SK-N-SH (cell line): ENCODE data around the gene ADGRA1. TPM values are rescaled to one million over a fixed set of nuclear protein-coding genes. Genes with fewer than 3 reads are reported as not detected.

Experiments used
- CTCF ChIA-PET: fragments of 300-600, 350-600 bp; formaldehyde crosslinking; extraction: SDS; loops from one replicate; lab custom pipeline; 2021; lab: Yijun Ruan, JAX
- POLR2A ChIA-PET: fragments of 350-600 bp; sonication (Branson Sonifier 250); formaldehyde crosslinking; extraction: SDS; loops from one replicate; lab custom pipeline; 2020; ENCODE audit warnings: antibody characterized with exemption, inconsistent platforms; lab: Yijun Ruan, JAX
- DNase-seq: peaks from one replicate; pipeline ENCODE4 v3.0.0; 2012
- H2AFZ ChIP-seq: fragments of 200-600 bp; sonication (generic); 2 replicates; pipeline ENCODE4 v1.8.1; 2016; ENCODE audit warnings: antibody characterized with exemption, mild to moderate bottlenecking, low read depth
- H3F3A ChIP-seq: fragments of 200-600 bp; sonication (generic); replicated peaks from 2 replicates; pipeline ENCODE3; 2016; ENCODE audit warnings: antibody characterized with exemption, mild to moderate bottlenecking; ENCODE audit not compliant: insufficient read depth
- H3K27ac ChIP-seq, 2 experiments: fragments of 200-500 bp in 1 of 2; fragments of 200-600 bp in 1 of 2; sonication (Bioruptor generic) in 1 of 2; sonication (generic), shearing (Covaris generic) in 1 of 2; 2 replicates each; pipeline versions ENCODE4 v1.5.1 to v1.6.1; 2014 to 2016; ENCODE audit warnings: low read depth in 2 of 2, inconsistent platforms in 1 of 2, low read length in 1 of 2, mild to moderate bottlenecking in 1 of 2, mixed read lengths in 1 of 2
- H3K27me3 ChIP-seq: fragments of 200-600 bp; sonication (generic), shearing (Covaris generic); 2 replicates; pipeline ENCODE4 v1.6.1; 2016; ENCODE audit warnings: mixed run types; ENCODE audit not compliant: insufficient read depth
- H3K36me3 ChIP-seq, 2 experiments: fragments of 200-500 bp in 1 of 2; fragments of 200-600 bp in 1 of 2; sonication (Bioruptor generic) in 1 of 2; sonication (generic) in 1 of 2; replicated peaks in 1 of 2; 2 replicates each; pipeline versions ENCODE3 to v1.5.1; 2014 to 2016; ENCODE audit warnings: low read length in 1 of 2, mild to moderate bottlenecking in 1 of 2; ENCODE audit not compliant: insufficient read depth in 2 of 2, control insufficient read depth in 1 of 2
- H3K4me1 ChIP-seq, 2 experiments: fragments of 200-500 bp in 1 of 2; fragments of 200-600 bp in 1 of 2; sonication (Bioruptor generic) in 1 of 2; sonication (generic), shearing (Covaris generic) in 1 of 2; 2 replicates each; pipeline versions ENCODE4 v1.5.1 to v1.6.1; 2014 to 2016; ENCODE audit warnings: low read depth in 1 of 2, low read length in 1 of 2, mixed run types in 1 of 2; ENCODE audit not compliant: insufficient read depth in 2 of 2, control insufficient read depth in 1 of 2
- H3K4me2 ChIP-seq: fragments of 200-600 bp; sonication (generic), shearing (Covaris generic); 2 replicates; pipeline ENCODE4 v1.6.1; 2017; ENCODE audit warnings: mixed run types
- H3K4me3 ChIP-seq, 2 experiments: fragments of 200-500 bp in 1 of 2; fragments of 200-600 bp in 1 of 2; sonication (Bioruptor generic) in 1 of 2; sonication (generic), shearing (Covaris generic) in 1 of 2; 2 replicates each; pipeline versions ENCODE4 v1.5.1 to v1.8.1; 2014 to 2016; ENCODE audit warnings: low read depth in 2 of 2, inconsistent platforms in 1 of 2, low read length in 1 of 2, mild to moderate bottlenecking in 1 of 2, mixed read lengths in 1 of 2, moderate library complexity in 1 of 2
- H3K79me2 ChIP-seq: fragments of 200-600 bp; sonication (generic); 2 replicates; pipeline ENCODE4 v1.8.1; 2017; ENCODE audit warnings: mild to moderate bottlenecking; ENCODE audit not compliant: insufficient read depth
- H3K9ac ChIP-seq: fragments of 200-600 bp; sonication (generic); 2 replicates; pipeline ENCODE4 v1.6.1; 2017; ENCODE audit warnings: mixed run types
- H3K9me2 ChIP-seq: fragments of 200-600 bp; sonication (generic); 2 replicates; pipeline ENCODE4 v1.6.1; 2017; ENCODE audit warnings: mixed run types
- H3K9me3 ChIP-seq: fragments of 200-600 bp; sonication (generic); 2 replicates; pipeline ENCODE4 v1.6.1; 2017; ENCODE audit warnings: mixed run types, mild to moderate bottlenecking, moderate library complexity
- H4K20me1 ChIP-seq: fragments of 200-600 bp; sonication (generic); 2 replicates; pipeline ENCODE4 v1.6.1; 2017; ENCODE audit warnings: mild to moderate bottlenecking, mixed run types; ENCODE audit not compliant: insufficient read depth
- CTCF ChIP-seq: fragments of 200-600 bp; sonication (generic); IDR thresholded peaks from 2 replicates; pipeline ENCODE4 v1.6.1; 2017; ENCODE audit warnings: antibody characterized with exemption, mild to moderate bottlenecking, moderate library complexity
- ELF1 ChIP-seq: IDR thresholded peaks from 2 replicates; pipeline ENCODE4 v1.4.0; 2012
- MEF2A ChIP-seq: IDR thresholded peaks from 2 replicates; pipeline ENCODE4 v1.4.0; 2012; ENCODE audit warnings: low read depth, borderline replicate concordance
- MXI1 ChIP-seq: IDR thresholded peaks from 2 replicates; pipeline ENCODE4 v1.6.1; 2012; ENCODE audit warnings: mild to moderate bottlenecking, low read depth, low read length, improper control_type of control experiment
- NFIC ChIP-seq: IDR thresholded peaks from 2 replicates; pipeline ENCODE4 v1.4.0; 2012; ENCODE audit warnings: borderline replicate concordance
- NRF1 ChIP-seq: IDR thresholded peaks from 2 replicates; pipeline ENCODE4 v1.6.1; 2012; ENCODE audit warnings: low read depth, mild to moderate bottlenecking, low read length
- RAD21 ChIP-seq: IDR thresholded peaks from 2 replicates; pipeline ENCODE4 v1.6.1; 2012; ENCODE audit warnings: mild to moderate bottlenecking, low read length
- RCOR1 ChIP-seq: fragments of 150-350 bp; IDR thresholded peaks from 2 replicates; pipeline ENCODE4 v1.6.1; 2017; ENCODE audit warnings: antibody characterized with exemption, low read length
- REST ChIP-seq: IDR thresholded peaks from 2 replicates; pipeline ENCODE4 v1.6.1; 2012; ENCODE audit warnings: mild to moderate bottlenecking, low read depth, low read length, moderate library complexity
- RXRA ChIP-seq: IDR thresholded peaks from 2 replicates; pipeline ENCODE4 v1.4.0; 2012; ENCODE audit warnings: low read depth, mild to moderate bottlenecking, borderline replicate concordance
- ZBTB33 ChIP-seq: IDR thresholded peaks from 2 replicates; pipeline ENCODE4 v1.4.0; 2012; ENCODE audit warnings: low read depth, borderline replicate concordance
- WGBS: methylation state at CpG from one replicate; pipeline ENCODE4 v1.1.6; 2017; ENCODE audit warnings: low lambda C conversion rate; 5-methylcytosine and 5-hydroxymethylcytosine counted together
- polyA plus RNA-seq, 3 experiments: library from polyadenylated mRNA; depleted of rRNA; stranded (reverse); fragments of >200 nt; gene quantifications; 2 replicates each; pipeline ENCODE4 v1.2.3, GENCODE V29; 2012

Gene ADGRA1
- polyA plus RNA-seq, 1 of the 3 experiments (the other 2 are of a cell fraction), result not detected

- H3K9me3 ChIP-seq, result no peaks in the 10 kb centered on the region
- H3K4me3 ChIP-seq, result no peak overlapping the region
- H3K36me3 ChIP-seq, result no peaks in the 10 kb centered on the region
- H3K27ac ChIP-seq, result no peak overlapping the region
- H3K27me3 ChIP-seq, result peaks cover 6% of the 10 kb centered on the region; the same call in 1 of the 2 replicates
- no peak for DNase-seq
- H3K9ac ChIP-seq, result no peak overlapping the region
- H3K9me2 ChIP-seq, result no peaks in the 10 kb centered on the region
- TF ChIP-seq MEF2A, result no peak
- TF ChIP-seq CTCF, result no peak
- no peak for TF ChIP-seq REST
- no peak for TF ChIP-seq ZBTB33
- no peak for TF ChIP-seq MXI1
- TF ChIP-seq RAD21, result no peak
- no peak for TF ChIP-seq ELF1
- no peak for TF ChIP-seq RXRA
- no peak for TF ChIP-seq RCOR1
- TF ChIP-seq NRF1, result no peak
- no peak for TF ChIP-seq NFIC
- no peaks in the 10 kb centered on the region for H3K79me2 ChIP-seq
- no peaks in the 10 kb centered on the region for H4K20me1 ChIP-seq
- POLR2A ChIA-PET, result no interaction called here
- 85% methylated on average over 9 of the region's 9 CpGs for WGBS
- no peak overlapping the region for H2AFZ ChIP-seq
- no peaks in the 10 kb centered on the region; a peak in 1 of 4 replicates for H3K4me1 ChIP-seq
- CTCF ChIA-PET, result interaction anchor here (0.8 kb wide), 1 partner anchor 8 kb away, joined by 3 read pairs; no protein-coding TSS in a partner anchor
- no peak overlapping the region for H3K4me2 ChIP-seq
- H3F3A ChIP-seq, result no peaks in the 10 kb centered on the region
Measured at GRCh38 chr10:133151543-133151972, 63.8 kb downstream of the ADGRA1 start.
